NCI-H748 (cell line): ENCODE data around the gene ACOX3.

Experiments used
- DNase-seq: peaks from one replicate; lab custom pipeline; 2025; ENCODE audit not compliant: unreplicated experiment; lab: John Stamatoyannopoulos, UW

The ACOX3 gene

GRCh38 chr4:8326206-8326605, 114.3 kb downstream of the ACOX3 start:
- no peak for DNase-seq

DNA sequence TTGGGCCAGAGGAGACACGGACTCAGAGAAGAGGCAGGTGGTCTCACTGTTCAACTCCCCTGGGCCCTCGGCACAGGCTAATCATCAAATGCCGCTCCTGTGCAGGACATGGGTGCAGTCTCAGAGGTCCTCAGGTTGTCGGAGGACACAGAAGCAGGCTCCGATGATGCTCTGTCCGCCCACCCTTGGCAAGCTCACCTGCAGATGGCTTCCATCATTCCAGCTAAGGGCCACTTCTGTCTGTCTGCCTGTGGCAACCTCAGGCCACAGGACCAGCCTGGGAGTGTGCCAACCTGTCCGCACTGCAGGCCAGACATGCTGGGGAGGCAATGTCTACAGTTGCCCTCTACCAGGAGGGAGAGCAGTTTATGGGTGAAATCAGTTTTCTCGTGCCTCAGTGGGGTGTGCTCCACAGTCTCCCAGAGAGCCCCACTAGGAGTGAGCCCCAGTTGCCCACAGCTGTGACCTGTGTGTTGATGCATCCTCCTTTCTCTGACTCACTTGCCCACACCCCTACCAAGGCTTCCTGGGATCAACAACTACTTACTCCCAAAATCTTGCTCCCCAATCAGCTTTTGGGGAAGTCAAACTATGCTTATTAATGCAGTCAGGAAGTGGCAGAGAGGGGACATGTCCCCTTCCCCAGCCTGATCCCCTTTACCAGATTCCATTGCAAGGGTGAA, 115.1 kb downstream of the ACOX3 start:
- DNase-seq, result no peak

- DNase-seq, result no peak
These were observed 115.8 kb downstream of the ACOX3 start for GRCh38 chr4:8324640-8325239.

GRCh38 chr4:8323947-8324555, 116.5 kb downstream of the ACOX3 start:
- no peak for DNase-seq

GRCh38 chr4:8322794-8323704, 117.5 kb downstream of the ACOX3 start:
- DNase-seq, result no peak

DNA sequence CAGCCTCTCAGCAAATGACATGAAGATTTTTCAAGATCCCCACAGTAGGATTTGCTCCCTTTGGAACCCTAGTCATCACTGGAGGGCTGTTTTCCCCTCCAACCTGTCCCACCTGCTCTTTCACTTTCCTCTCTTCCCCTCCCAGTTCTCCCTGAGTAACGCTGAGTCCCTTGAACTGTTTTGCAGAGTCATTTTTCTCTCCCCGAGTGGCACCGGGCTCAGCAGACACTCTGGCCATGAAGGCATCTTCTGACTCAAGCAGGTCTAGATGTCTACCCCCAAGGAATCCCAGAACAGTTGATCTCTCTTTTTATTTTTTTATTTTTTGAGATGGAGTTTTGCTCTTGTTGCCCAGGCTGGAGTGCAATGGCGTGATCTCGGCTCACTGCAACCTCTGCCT, 118.8 kb downstream of the ACOX3 start:
- DNase-seq, result no peak

DNA sequence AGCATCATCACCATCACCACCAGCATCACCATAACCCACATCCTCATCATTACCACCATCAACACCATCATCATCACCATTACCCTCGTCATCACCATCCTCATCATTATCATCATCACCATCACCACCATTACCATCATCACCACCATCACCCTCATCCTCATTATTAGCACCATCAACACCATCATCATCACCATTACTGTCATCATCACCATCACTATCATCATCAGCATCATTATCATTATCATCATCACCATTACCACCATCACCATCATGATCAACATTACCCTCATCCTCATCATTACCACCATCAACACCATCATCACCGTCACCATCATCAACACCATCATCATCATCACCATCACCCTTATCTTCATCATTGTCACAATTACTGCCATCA, 119.3 kb downstream of the ACOX3 start:
- no peak for DNase-seq

GRCh38 chr4:8320386-8320750, 120.2 kb downstream of the ACOX3 start:
- no peak for DNase-seq

DNA sequence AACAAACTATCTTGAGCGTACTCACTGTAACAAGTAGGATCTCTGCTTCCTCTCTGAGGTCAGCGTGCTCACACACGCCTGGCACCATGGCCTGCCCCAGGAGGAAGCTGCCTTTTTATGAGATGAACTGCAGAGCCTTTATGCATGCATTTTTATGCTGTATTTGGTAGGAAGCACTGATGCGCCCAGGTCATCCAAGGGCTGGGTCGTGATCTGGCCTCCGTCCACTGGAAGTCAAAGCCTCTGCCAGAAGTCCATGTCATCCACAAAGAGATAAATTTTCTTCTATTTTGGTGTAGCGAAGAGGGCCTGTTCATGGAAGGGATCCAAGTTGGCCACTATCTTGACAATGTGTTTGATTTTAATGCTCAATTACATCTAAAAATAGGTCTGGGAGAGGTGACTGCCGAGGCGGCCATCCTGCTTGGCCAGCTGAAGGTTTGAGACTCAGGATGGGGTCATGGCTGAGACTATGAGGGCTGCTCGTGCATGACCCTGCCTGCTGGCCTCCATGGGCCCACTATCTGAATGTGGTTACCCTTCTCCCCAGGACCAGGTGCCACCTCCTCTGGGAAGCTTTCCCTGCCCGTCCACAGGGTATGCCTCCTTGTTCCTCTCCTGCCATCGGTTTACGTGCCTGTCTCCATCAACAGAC, 120.7 kb downstream of the ACOX3 start:
- no peak for DNase-seq

GRCh38 chr4:8319061-8319460, 121.5 kb downstream of the ACOX3 start:
- no peak for DNase-seq

- no peak for DNase-seq
These were observed 122.0 kb downstream of the ACOX3 start for GRCh38 chr4:8318509-8318908.

DNA sequence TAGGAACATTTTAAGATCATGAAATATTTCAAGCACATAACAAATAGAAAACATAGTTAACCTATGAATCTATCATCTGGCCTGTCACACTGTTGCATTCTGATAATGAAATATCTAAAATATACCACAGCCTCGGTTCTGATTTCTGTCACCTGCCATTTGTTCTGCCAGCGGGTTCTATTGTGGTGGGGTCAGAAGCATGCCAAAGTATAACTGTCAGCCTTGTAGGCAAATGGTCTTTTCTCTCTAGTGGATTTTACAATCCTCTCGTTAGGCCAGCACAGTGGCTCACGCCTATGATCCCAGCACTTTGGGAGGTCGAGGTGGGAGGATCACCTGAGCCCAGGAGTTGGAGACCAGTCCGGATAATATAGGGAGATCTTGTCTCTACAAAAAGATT, 123.0 kb downstream of the ACOX3 start:
- DNase-seq, result no peak

- no peak for DNase-seq
These were observed 123.6 kb downstream of the ACOX3 start for GRCh38 chr4:8316911-8317351.
